Heart right ventricle (tissue), 16 donors: ENCODE measurements around the gene STAMBPL1. TPM values are rescaled to one million over a fixed set of nuclear protein-coding genes. Genes with fewer than 3 reads are reported as not detected.
A peak's percentile ranks its signal among the peaks of the same experiment; 100 is the strongest.

Source experiments
- ATAC-seq, 8 donors: fragments of 200-7000 bp; cut with Tn5 transposase; one replicate each; pipeline ENCODE4 v1.9.1; 2020; ENCODE audit warnings: mild to moderate bottlenecking in 8 of 8, moderate library complexity in 8 of 8, moderate number of reproducible peaks in 1 of 8
- DNase-seq, 2 donors: peaks; one replicate each; pipeline ENCODE4 v3.0.0-alpha.2; 2020
- H3K27ac ChIP-seq, 10 donors: fragments of 200-600 bp; sonication (generic) in 2 of 10; one replicate each; pipeline versions ENCODE4 v1.5.0 to v1.8.0; 2020 to 2022; ENCODE audit warnings: mild to moderate bottlenecking in 3 of 10
- H3K27me3 ChIP-seq, 7 donors: fragments of 200-600 bp; one replicate each; pipeline ENCODE4 v1.8.0; 2021 to 2022; ENCODE audit warnings: mild to moderate bottlenecking in 2 of 7
- H3K36me3 ChIP-seq, 9 donors: fragments of 200-600 bp; sonication (generic) in 1 of 9; one replicate each; pipeline versions ENCODE4 v1.5.0 to v1.8.0; 2020 to 2022; ENCODE audit warnings: mild to moderate bottlenecking in 2 of 9
- H3K4me1 ChIP-seq, 9 donors: fragments of 200-600 bp; sonication (generic) in 1 of 9; one replicate each; pipeline versions ENCODE4 v1.5.0 to v1.8.0; 2020 to 2022; ENCODE audit warnings: mild to moderate bottlenecking in 4 of 9
- H3K4me3 ChIP-seq, 10 donors: fragments of 200-600 bp; sonication (generic) in 2 of 10; one replicate each; pipeline versions ENCODE4 v1.5.0 to v1.8.0; 2020 to 2022; ENCODE audit warnings: mild to moderate bottlenecking in 7 of 10, moderate library complexity in 2 of 10
- H3K9me3 ChIP-seq, 11 donors: fragments of 200-600 bp in 10 of 11; sonication (generic) in 2 of 11; one replicate each; pipeline versions ENCODE4 v1.5.0 to v1.8.0; 2013 to 2022; ENCODE audit warnings: mild to moderate bottlenecking in 2 of 11, control low read depth in 1 of 11, moderate library complexity in 1 of 11
- CTCF ChIP-seq, 9 donors: fragments of 200-600 bp; sonication (generic) in 2 of 9; IDR thresholded peaks; one replicate each; pipeline versions ENCODE4 v1.5.0 to v1.8.0; 2021 to 2022; ENCODE audit warnings: antibody characterized with exemption in 9 of 9, mild to moderate bottlenecking in 5 of 9, moderate library complexity in 1 of 9
- WGBS, 2 donors: extraction: QIAGEN DNeasy Blood & Tissue Kit; methylation state at CpG; one replicate each; pipeline ENCODE4 v1.1.7; 2013; ENCODE audit warnings: inconsistent platforms in 1 of 2; 5-methylcytosine and 5-hydroxymethylcytosine counted together
- intact Hi-C, 10 donors: fragments of 100-400 bp; cut with DNase I; formaldehyde crosslinking; loops; one replicate each; pipeline versions ENCODE4 v1.11.1 to v1.14.2; 2022
- polyA plus RNA-seq, 2 donors: library from polyadenylated mRNA; stranded (reverse); fragments of 200-250 nt; gene quantifications; one replicate each; pipeline ENCODE4 v1.2.3, GENCODE V29; 2013
- total RNA-seq, 10 donors: library from RNA; stranded (reverse); fragmentation: NEBNext Ultra II Directional in 3 of 10; extraction: Animal tissue kit (Norgen Biotek cat#: 25700) in 3 of 10; gene quantifications; one replicate each; pipeline versions ENCODE4 v1.2.1 to v1.2.4, GENCODE V29; 2021 to 2023
- donor health status: Arrhythmogenic right ventricular cardiomyopathy.
- donor health status: ischemic (EF 13 %, LVEDD 7.1; RV severe dilation, severe dysfunction).
- donor health status: healthy with polysubstance abuse.
- donor health status: DM: no; HTN: yes; CAD: no.
- donor health status: DM: no; HTN: no; CAD: no.
- donor health status: ischemic (EF 25% LVEDD 6.9; RV normal size, moderate dysfunction).
- donor health status: ischemic (EF 25% LVEDD 5.7; RV mildly dilated, moderate dysfunction).
- donor health status: healthy.
- donor health status: DM: yes; HTN: yes; CAD: no.
- donor health status: Ischemic cardiomyopathy.
- donor health status: ischemic (EF 35%, LVEDD 5.7; RV mildly dilated, moderate dysfunction).
- donor health status: nonischemic (EF 11% LVEDD 7.7; RV severe dilation, severe dysfunction).
- donor health status: DM: yes; HTN: yes; CAD: no.
- donor health status: PGD.
- donor health status: ischemic (EF 29% LVEDD 5.4; RV normal size, mild dysfunction).
- donor health status: nonischemic (EF 23%, LVEDD 6.1; RV moderate dilation, normal function).

STAMBPL1 gene
- total and polyA plus RNA-seq, 12 donors = 0.94 to 3.3 (median 2.7) TPM

GRCh38 chr10:88838766-88839350 lies 41.2 kb upstream of the STAMBPL1 start:
- intact Hi-C loops = loop anchor here (5.0 to 10.0 kb wide), 9 partner anchors 38 to 378 kb away; partner anchors contain the start of genes FAS (in 2 of the 10) and STAMBPL1 (in 2 of the 10)
- TF ChIP-seq CTCF (IDR thresholded peaks at IDR 0.05) = no peak
- Histone ChIP-seq H3K27me3 (peaks cover 0 to 3% (median 0%) of the 10 kb centered on the region in 7 donors), H3K4me3 (no peak overlapping the region), H3K4me1 (peaks cover 0 to 44% (median 0%) of the 10 kb centered on the region in 9 donors), H3K9me3 (no peaks in the 10 kb centered on the region), H3K36me3 (no peaks in the 10 kb centered on the region), H3K27ac (no peak overlapping the region)
- WGBS, 2 donors = 93 to 94% methylated on average over 5 of the region's 5 CpGs
- DNase-seq = no peak
- no peak for ATAC-seq

DNA sequence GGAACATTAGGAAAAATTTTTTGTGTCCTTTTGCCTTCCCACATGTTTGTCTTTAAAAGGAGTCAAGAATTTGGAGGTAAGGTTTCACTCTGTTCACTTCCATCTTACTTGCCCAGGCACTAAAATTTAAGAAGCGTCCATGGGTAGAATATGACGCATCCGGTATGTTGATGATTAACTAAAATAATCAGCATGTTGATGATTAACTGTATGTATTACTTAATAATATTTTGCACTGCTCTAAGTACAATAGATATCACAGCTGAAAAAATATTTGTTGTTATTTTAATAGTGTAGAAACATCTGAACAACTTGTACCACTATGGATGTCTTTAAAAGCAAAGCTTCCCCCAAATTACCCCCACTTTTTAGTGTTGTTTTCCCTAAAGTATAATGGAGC lies 39.9 kb upstream of the STAMBPL1 start:
- no peak for DNase-seq

GRCh38 chr10:88840881-88841280 lies 39.2 kb upstream of the STAMBPL1 start:
- 90 to 93% methylated on average over 5 of the region's 5 CpGs for WGBS, 2 donors
- H3K9me3 ChIP-seq = no peaks in the 10 kb centered on the region
- peaks cover 0 to 4% (median 0%) of the 10 kb centered on the region in 7 donors for H3K27me3 ChIP-seq
- no peak overlapping the region for H3K4me3 ChIP-seq
- ATAC-seq (no peak), DNase-seq (no peak)
- peak overlapping the region in 1 of 10 donors; percentile 71 for H3K27ac ChIP-seq
- intact Hi-C loops = loop anchor here in 1 of 10 donors (10.0 kb wide), 1 partner anchor 154 kb away; the partner anchor contains the start of gene FAS
- no peak for TF ChIP-seq CTCF (IDR thresholded peaks at IDR 0.05)
- H3K4me1 ChIP-seq = peaks cover 0 to 26% (median 0%) of the 10 kb centered on the region in 9 donors
- no peaks in the 10 kb centered on the region for H3K36me3 ChIP-seq

More for the DNA sequence above, 39.9 kb upstream of the STAMBPL1 start:
- Histone ChIP-seq H3K36me3 (no peaks in the 10 kb centered on the region), H3K9me3 (no peaks in the 10 kb centered on the region), H3K27ac (no peak overlapping the region), H3K27me3 (peaks cover 0 to 3% (median 0%) of the 10 kb centered on the region in 7 donors), H3K4me1 (peaks cover 0 to 32% (median 0%) of the 10 kb centered on the region in 9 donors), H3K4me3 (no peak overlapping the region)
- no peak for ATAC-seq
- no peak for TF ChIP-seq CTCF (IDR thresholded peaks at IDR 0.05)
- WGBS, 2 donors = 95% methylated on average over 3 of the region's 3 CpGs
- intact Hi-C loops = loop anchor here in 1 of 10 donors (10.0 kb wide), 1 partner anchor 155 kb away; the partner anchor contains the start of gene FAS

DNA sequence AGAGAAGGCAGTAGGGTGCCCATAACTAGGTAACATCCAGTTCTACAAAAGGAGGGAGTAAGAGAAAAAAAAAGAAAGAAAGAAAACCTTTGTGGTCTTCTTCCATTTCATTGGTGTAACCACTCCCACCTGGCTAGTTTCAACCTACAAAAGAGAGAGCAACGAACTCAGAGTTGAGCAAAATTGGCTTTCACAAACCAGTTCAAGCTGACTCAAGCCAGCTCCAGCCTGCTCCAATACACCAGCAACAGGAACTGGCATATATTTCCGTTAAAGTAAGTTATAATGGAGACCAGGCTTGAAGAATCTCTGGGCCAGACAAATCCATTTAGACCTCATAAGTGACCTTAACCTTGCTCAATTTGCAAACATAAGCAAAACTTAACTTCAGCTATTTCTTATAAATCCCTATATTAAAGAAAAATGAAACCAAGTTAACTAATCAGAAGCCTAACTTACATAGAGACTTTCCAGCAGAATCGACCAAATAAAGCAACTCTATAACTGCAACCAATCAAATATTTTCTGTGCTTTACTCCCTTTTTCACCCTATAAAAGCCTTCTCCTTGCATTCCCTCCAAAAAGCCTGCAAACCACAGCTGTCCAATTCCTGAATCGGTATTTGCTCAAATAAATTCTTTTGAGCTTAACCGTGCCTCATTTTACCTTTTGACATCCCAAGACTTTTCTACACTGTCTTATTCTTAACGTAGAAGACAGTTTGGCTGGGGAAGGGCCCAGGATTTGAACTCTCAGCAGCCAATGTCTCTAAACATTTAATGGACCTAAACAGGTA lies 38.5 kb upstream of the STAMBPL1 start:
- no peak for DNase-seq
- WGBS, 2 donors = 89 to 91% methylated on average over 6 of the region's 6 CpGs

More for the DNA sequence above, 38.5 kb upstream of the STAMBPL1 start:
- intact Hi-C loops = loop anchor here in 1 of 10 donors (10.0 kb wide), 1 partner anchor 153 kb away; the partner anchor contains the start of gene FAS
- peaks cover 0 to 4% (median 0%) of the 10 kb centered on the region in 7 donors for H3K27me3 ChIP-seq
- no peaks in the 10 kb centered on the region for H3K36me3 ChIP-seq
- peaks cover 0 to 23% (median 0%) of the 10 kb centered on the region in 9 donors for H3K4me1 ChIP-seq
- peak overlapping the region in 1 of 10 donors; percentile 71 for H3K27ac ChIP-seq
- H3K4me3 ChIP-seq = no peak overlapping the region
- no peak for ATAC-seq
- peaks cover 0 to 1% (median 0%) of the 10 kb centered on the region in 11 donors for H3K9me3 ChIP-seq
- no peak for TF ChIP-seq CTCF (IDR thresholded peaks at IDR 0.05)
